ENCODE measurements around the gene TAX1BP1.

TAX1BP1 gene

DNA sequence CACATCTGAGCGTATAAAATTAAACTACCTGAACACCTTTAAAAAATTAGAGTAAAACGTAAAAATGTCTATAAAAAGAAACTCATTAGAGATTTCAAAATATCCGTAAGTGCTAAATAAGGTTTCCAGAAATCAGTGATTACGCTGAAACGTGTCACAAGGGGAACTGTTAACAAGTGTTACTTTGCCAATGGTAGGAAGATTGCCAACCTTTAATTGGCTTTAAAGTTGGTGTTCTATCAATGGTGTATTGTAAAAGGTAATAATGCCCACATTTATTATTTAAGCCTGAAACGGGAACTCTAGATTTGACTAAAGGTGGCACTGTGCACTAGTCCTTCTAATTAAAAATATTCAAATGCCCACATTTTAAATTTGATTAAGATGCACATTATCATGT, 39.5 kb upstream of the TAX1BP1 start:
- ChIA-PET POLR2A (no interaction called here), CTCF (no interaction called here)
- DNase-seq (ENCODE audit: extremely low spot score), result no peak
- TF ChIP-seq CTBP1 (IDR thresholded peaks at IDR 0.05; ENCODE audit: borderline replicate concordance), result no peak
- no peak for TF ChIP-seq NFRKB (IDR thresholded peaks at IDR 0.05)
- no peak for TF ChIP-seq LEF1 (IDR thresholded peaks at IDR 0.05; ENCODE audit: borderline replicate concordance)
- no peak for TF ChIP-seq SP1 (IDR thresholded peaks at IDR 0.05)
- no peak for TF ChIP-seq HDGF (IDR thresholded peaks at IDR 0.05; ENCODE audit: borderline replicate concordance)
- TF ChIP-seq, protein P1, sequence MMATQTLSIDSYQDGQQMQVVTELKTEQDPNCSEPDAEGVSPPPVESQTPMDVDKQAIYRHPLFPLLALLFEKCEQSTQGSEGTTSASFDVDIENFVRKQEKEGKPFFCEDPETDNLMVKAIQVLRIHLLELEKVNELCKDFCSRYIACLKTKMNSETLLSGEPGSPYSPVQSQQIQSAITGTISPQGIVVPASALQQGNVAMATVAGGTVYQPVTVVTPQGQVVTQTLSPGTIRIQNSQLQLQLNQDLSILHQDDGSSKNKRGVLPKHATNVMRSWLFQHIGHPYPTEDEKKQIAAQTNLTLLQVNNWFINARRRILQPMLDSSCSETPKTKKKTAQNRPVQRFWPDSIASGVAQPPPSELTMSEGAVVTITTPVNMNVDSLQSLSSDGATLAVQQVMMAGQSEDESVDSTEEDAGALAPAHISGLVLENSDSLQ (IDR thresholded peaks at IDR 0.05), result no peak
- TF ChIP-seq BHLHE40 (IDR thresholded peaks at IDR 0.05; ENCODE audit: borderline replicate concordance), result no peak
- no peak for TF ChIP-seq FOXA1 (IDR thresholded peaks at IDR 0.05)
- no peak for TF ChIP-seq SUZ12 (IDR thresholded peaks at IDR 0.05)
- no peak for TF ChIP-seq L3MBTL2 (conservative IDR thresholded peaks at IDR 0.05)

DNA sequence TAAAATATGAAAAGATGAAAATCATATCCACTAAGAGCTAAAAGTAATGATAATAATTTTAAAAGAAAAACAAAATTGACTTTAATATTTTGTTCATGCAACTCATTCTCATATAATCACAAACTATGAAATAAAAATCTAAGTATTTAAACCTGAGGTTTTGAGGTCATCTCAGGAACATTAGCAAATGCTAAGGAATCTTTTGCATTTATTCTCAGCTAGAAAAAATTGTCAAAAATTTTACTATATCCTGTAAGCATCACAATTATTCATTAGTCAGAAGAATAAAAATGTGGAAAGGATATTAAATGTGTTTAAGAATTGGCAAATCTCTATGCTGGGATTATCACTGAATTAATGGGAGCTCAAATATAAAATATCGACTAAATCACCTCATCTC, 36.8 kb upstream of the TAX1BP1 start:
- CTCF ChIA-PET, result no interaction called here
- POLR2A ChIA-PET, result no interaction called here
- DNase-seq (ENCODE audit: extremely low spot score), result no peak
- TF ChIP-seq ELF4 (IDR thresholded peaks at IDR 0.05) (no peak), FOXK2 (IDR thresholded peaks at IDR 0.05) (no peak), TARDBP (IDR thresholded peaks at IDR 0.05) (no peak), HDGF (IDR thresholded peaks at IDR 0.05; ENCODE audit: borderline replicate concordance) (no peak), NFRKB (IDR thresholded peaks at IDR 0.05) (no peak), SP1 (IDR thresholded peaks at IDR 0.05) (no peak), FOXM1 (IDR thresholded peaks at IDR 0.05; ENCODE audit: borderline replicate concordance) (no peak), ZNF384 (IDR thresholded peaks at IDR 0.05) (no peak), BHLHE40 (IDR thresholded peaks at IDR 0.05; ENCODE audit: borderline replicate concordance) (no peak), FOXA1 (IDR thresholded peaks at IDR 0.05) (no peak), SUZ12 (IDR thresholded peaks at IDR 0.05) (no peak), CTBP1 (IDR thresholded peaks at IDR 0.05; ENCODE audit: borderline replicate concordance) (no peak), LEF1 (IDR thresholded peaks at IDR 0.05; ENCODE audit: borderline replicate concordance) (no peak), ARNT (IDR thresholded peaks at IDR 0.05) (no peak)
- TF ChIP-seq, protein P1 (IDR thresholded peaks at IDR 0.05), result no peak

DNA sequence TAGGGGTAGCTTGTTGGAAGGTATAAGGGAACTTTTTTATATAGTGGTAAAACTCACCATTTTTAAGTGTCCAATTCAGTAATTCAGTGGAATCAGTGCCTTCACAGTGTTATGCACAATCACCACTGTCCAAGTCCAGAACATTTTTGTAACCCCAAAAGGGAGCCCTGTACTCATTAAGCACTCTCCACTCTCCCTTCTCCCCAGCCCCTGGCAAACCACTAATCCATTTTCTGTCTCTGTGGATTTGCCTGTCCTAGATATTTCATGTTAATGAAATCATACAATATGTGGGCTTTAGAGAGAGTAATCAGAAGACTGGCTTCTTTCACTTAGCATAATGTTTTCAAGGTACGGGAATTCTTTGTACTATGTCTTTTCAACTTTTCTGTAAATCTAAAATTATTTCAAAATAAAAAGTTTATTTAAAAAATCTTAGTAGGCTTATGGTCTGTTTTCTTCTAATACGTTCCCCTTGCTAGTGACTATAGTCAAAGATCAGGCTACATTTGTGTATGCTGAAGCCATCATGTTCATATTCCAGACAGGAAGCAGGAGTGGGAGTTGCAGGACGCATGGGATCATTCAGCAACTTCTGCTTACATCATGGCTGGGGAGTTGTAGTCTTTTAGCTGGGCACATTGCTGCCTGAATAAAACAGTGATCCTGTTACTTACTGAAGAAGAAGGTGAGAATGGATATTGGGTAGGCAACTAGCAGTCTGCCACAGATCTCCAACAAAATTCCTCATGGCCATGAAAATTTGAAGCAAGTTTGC, 35.4 kb upstream of the TAX1BP1 start:
- ChIA-PET POLR2A (no interaction called here), CTCF (no interaction called here)

DNA sequence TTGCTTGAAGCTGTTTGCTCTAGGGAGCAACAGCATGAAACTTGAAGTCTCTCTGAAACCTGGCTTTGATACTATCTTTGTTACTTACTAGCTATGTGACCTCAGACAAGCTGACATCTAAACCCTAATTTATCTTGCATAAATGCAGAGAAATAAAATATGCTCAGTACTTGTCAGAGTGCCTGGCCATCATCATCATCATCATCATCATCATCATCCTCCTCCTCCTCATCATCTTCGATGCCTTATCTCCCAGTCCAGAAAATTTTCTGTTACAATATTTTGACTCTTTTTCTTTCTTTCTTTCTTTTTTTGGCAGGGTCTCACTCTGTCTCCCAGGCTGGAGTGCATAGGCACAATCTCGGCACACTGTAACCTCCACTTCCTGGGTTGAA, 34.8 kb upstream of the TAX1BP1 start:
- TF ChIP-seq SUZ12 (IDR thresholded peaks at IDR 0.05) (no peak), FOXM1 (IDR thresholded peaks at IDR 0.05; ENCODE audit: borderline replicate concordance) (no peak), BHLHE40 (IDR thresholded peaks at IDR 0.05; ENCODE audit: borderline replicate concordance) (no peak), LEF1 (IDR thresholded peaks at IDR 0.05; ENCODE audit: borderline replicate concordance) (no peak), SP1 (IDR thresholded peaks at IDR 0.05) (no peak)
- TF ChIP-seq, protein P1 (IDR thresholded peaks at IDR 0.05), result no peak
- POLR2A ChIA-PET, result no interaction called here
- DNase-seq (ENCODE audit: extremely low spot score), result no peak
- CTCF ChIA-PET, result no interaction called here

More for the DNA sequence above, 35.4 kb upstream of the TAX1BP1 start:
- TF ChIP-seq FOXM1 (IDR thresholded peaks at IDR 0.05; ENCODE audit: borderline replicate concordance), result no peak
- TF ChIP-seq FOXA1 (IDR thresholded peaks at IDR 0.05), result no peak
- TF ChIP-seq CTBP1 (IDR thresholded peaks at IDR 0.05; ENCODE audit: borderline replicate concordance), result no peak
- no peak for DNase-seq (ENCODE audit: extremely low spot score)

DNA sequence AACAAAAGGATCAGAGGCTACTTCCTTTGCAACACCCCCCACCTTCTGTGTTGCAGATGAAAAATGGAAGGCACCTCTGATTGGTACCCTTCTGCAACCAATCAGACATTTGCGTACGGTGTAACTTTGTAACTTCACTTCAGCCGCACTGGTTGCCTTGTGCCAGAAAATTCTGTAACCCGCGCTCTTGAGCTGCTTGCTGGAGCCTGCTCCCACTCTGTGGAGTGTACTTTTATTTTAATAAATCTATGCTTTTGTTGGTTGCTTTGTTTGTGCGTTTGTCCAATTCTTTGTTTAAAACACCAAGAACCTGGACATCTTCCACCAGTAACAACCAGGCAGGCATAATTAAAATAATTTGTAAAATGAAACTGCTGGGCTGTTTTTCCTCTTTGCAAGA, 31.5 kb upstream of the TAX1BP1 start:
- DNase-seq (ENCODE audit: extremely low spot score), result no peak
- ChIA-PET CTCF (no interaction called here), POLR2A (no interaction called here)
- TF ChIP-seq CTBP1 (IDR thresholded peaks at IDR 0.05; ENCODE audit: borderline replicate concordance) (no peak), L3MBTL2 (conservative IDR thresholded peaks at IDR 0.05) (no peak), SUZ12 (IDR thresholded peaks at IDR 0.05) (no peak), ARNT (IDR thresholded peaks at IDR 0.05) (no peak), FOXK2 (IDR thresholded peaks at IDR 0.05) (no peak), FOXA1 (IDR thresholded peaks at IDR 0.05) (no peak), NFRKB (IDR thresholded peaks at IDR 0.05) (no peak), ZNF384 (IDR thresholded peaks at IDR 0.05) (no peak), ELF4 (IDR thresholded peaks at IDR 0.05) (no peak), SP1 (IDR thresholded peaks at IDR 0.05) (no peak), LEF1 (IDR thresholded peaks at IDR 0.05; ENCODE audit: borderline replicate concordance) (no peak), FOXM1 (IDR thresholded peaks at IDR 0.05; ENCODE audit: borderline replicate concordance) (no peak)
- TF ChIP-seq, protein P1 (IDR thresholded peaks at IDR 0.05), result no peak
